HG03097 (cell line): Measurements from ENCODE around the gene KRT35.

Experiments
- ATAC-seq: cut with Tn5 transposase; IDR thresholded peaks from one replicate; pipeline ENCODE4 v1.9.1; 2021; ENCODE audit not compliant: unreplicated experiment, low FRiP score

Gene KRT35

GRCh38 chr17:41481036-41481435 is at the start of gene KRT35:
TSS of gene KRT35 (minus strand) at chr17:41481151. CDS start at chr17:41481097, 54 bp downstream.
- no peak for ATAC-seq

- no peak for ATAC-seq
These were observed 49.4 kb upstream of the KRT35 start for GRCh38 chr17:41530062-41531048.

GRCh38 chr17:41529491-41529915 is 48.6 kb upstream of the KRT35 start:
- ATAC-seq = no peak

- no peak for ATAC-seq
These were observed 48.0 kb upstream of the KRT35 start for GRCh38 chr17:41528959-41529353.

- ATAC-seq = no peak
These were observed 46.4 kb upstream of the KRT35 start for GRCh38 chr17:41527063-41528023.

GRCh38 chr17:41524261-41524660 is 43.3 kb upstream of the KRT35 start:
- ATAC-seq = no peak

GRCh38 chr17:41523787-41524186 is 42.8 kb upstream of the KRT35 start:
- no peak for ATAC-seq

- no peak for ATAC-seq
These were observed 42.3 kb upstream of the KRT35 start for GRCh38 chr17:41523225-41523593.

GRCh38 chr17:41522301-41523224 is 41.6 kb upstream of the KRT35 start:
- no peak for ATAC-seq

- ATAC-seq = no peak
These were observed 40.8 kb upstream of the KRT35 start for GRCh38 chr17:41521574-41522261.

GRCh38 chr17:41520821-41521521 is 40.0 kb upstream of the KRT35 start:
- ATAC-seq = no peak

GRCh38 chr17:41519501-41520224 is 38.7 kb upstream of the KRT35 start:
- ATAC-seq = no peak

- ATAC-seq = no peak
These were observed 38.0 kb upstream of the KRT35 start, which contains the start of gene KRT15 for GRCh38 chr17:41518789-41519449. TSS of gene KRT15 (minus strand) at chr17:41518890. CDS start at chr17:41518827, 63 bp downstream.

GRCh38 chr17:41518031-41518430 is 37.1 kb upstream of the KRT35 start:
- no peak for ATAC-seq

GRCh38 chr17:41516830-41517283 is 35.9 kb upstream of the KRT35 start:
- no peak for ATAC-seq

- ATAC-seq = no peak
These were observed 35.3 kb upstream of the KRT35 start for GRCh38 chr17:41516147-41516829.

GRCh38 chr17:41513168-41513547 is 32.2 kb upstream of the KRT35 start:
- no peak for ATAC-seq
